Stimulated activated CD4-positive, alpha-beta T cell treated with anti-CD3 and anti-CD28 coated beads, Interleukin-4, amount 100 ng/mL, for 24 hours (primary cell): ENCODE data around the gene RFPL3.
"Not testable (repeated sequence)": the region's sequence is repeated elsewhere in the genome, so short reads cannot be mapped to it uniquely, and the experiment has no call there.

Experiments
- DNase-seq: peaks from one replicate; pipeline ENCODE4 v3.0.0-alpha.2; 2020

The RFPL3 gene

DNA sequence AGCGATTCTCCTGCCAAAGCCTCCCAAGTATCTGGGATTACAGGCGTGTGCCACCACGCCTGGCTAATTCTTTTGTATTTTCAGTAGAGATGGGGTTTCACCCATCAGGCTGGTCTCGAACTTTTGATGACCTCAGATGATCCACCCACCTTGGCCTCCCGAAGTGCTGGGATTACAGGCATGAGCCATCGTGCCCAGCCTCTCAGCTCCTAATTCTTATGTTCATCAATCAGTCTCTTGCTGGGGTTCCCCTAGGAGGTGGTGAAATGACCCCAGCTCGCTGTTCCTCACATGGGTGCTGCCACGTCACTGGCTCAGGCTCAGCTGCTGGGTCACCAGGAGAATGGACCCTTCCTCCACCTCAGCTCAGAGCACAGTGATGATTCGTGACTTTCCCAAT, at the start of gene RFPL3:
Gene RFPL3 (plus strand): TSS at position 301 of the 400 bp plus-strand sequence. CDS start 205 bp downstream, outside the sequence.
- not testable (repeated sequence) for DNase-seq

DNA sequence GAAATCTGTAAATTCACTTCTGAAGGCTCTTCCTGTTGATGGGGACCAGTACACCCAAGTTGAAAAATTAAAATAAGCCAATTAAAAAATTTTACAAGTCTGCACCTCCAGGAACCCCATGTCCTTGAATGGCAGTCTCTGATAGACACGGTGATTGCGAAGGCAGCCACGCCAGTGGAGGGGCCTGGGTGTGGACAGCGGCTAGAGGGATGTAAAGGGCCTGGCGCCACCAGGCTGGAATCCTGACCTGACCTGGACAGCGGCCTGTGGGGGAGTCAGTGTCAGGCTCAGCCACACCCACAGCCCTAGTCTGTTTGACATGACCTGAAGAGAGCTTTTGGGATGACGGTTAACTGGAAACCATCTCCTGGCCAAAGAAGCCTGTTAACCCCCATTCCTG, 49.5 kb upstream of the RFPL3 start:
- DNase-seq: no peak

- no peak for DNase-seq
Measured at GRCh38 chr22:32308934-32309333, 48.7 kb upstream of the RFPL3 start.

DNA sequence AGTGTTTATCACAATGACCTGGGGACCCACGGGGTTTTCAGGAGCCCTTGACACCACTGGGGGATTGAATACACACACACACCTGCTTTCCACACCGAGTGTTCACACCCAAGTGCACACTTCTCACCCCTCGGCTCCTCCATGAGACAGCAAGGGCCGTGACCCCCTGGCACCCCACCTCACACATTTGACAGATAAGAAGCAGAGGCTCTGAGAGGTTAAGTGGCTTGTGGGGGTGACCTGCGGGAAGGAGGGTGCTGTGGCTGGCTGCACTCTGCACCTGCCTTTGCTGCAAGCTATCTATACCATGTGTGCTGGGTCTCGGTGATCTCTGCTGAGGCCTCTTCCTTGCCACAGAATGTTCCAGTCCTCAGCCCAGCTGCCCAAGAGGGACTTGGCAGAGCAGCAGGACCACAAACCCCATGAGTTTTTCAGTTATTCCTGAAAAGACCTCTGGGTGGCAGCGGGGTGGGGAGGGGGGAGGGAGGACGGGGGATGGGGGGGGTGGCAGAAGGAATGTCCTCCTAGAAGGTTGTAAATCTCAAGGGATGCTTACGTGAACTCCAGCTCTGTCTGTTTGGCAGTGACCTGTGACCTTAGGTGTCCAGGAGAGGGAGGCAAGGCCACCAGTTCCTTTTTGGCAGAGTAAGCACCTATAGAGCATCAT, 47.9 kb upstream of the RFPL3 start:
- no peak for DNase-seq

DNA sequence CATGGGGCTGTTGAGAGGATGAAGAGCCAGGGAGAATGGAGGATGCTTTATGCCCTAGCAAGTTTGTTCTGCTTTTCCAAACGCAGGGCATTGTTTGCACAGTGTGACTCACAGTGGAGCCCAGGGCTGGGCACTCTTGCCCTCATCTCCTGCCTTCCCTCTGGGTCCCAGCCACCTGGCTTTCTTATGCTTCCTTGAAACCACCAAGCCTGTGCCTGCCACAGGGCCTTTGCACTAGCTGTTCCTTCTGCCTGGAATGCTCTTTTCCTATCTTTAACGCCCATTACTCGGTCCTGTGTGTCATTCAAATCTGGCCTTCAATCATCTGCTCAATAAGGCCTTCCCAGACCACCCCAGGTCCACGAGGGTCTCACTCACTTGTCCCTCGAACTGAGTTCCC, 46.9 kb upstream of the RFPL3 start:
- no peak for DNase-seq

DNA sequence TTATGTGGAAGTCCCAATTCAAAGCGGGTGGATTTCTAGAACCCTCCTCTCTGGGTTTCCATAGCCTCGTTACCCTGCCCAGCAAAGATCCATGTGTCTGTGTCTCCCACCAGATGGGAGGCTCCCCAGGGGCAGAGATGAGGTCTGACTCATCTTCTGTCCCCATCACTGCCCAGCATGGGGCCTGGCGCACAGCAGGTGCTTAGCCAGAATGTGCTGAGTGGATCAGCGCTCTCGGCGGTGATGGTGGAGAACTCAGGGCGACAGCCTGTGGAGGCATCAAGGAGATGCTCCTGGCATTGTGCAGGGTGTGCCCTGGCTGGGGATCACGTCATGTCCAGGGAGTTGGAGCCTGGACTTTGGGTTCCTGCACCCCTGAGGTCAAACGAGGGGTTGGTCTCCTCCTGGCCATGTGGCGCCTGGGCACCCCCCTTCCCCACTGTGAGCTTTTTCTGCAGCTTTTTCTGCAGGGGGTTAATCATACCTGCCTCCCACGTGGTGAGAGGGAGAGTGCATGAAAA, 46.1 kb upstream of the RFPL3 start:
- no peak for DNase-seq

GRCh38 chr22:32312748-32313147, 44.9 kb upstream of the RFPL3 start:
- no peak for DNase-seq

- DNase-seq: no peak
Measured at GRCh38 chr22:32313532-32313931, 44.1 kb upstream of the RFPL3 start.

DNA sequence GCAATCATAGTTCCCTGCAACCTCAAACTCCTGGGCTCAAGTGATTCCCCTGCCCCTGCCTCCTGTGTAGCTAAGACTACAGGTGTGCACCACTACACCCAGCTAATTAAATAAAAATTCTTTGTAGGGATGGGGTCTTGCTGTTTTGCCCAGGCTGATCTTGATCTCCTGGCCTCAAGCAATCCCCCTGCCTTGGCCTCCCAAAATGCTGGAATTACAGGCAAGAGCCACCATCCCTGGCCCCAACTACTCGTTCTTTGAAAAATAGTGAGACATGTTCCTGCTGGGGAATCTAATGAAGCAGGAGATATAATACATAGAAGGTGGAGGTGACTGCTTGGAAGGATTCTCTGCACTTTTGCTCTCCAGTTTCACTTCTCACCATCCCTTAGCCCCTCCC, 40.1 kb upstream of the RFPL3 start:
- no peak for DNase-seq

- no peak for DNase-seq
Measured at GRCh38 chr22:32318361-32318760, 39.3 kb upstream of the RFPL3 start.

- no peak for DNase-seq
Measured at GRCh38 chr22:32319861-32320406, 37.7 kb upstream of the RFPL3 start.

GRCh38 chr22:32322986-32323385, 34.7 kb upstream of the RFPL3 start:
- no peak for DNase-seq

DNA sequence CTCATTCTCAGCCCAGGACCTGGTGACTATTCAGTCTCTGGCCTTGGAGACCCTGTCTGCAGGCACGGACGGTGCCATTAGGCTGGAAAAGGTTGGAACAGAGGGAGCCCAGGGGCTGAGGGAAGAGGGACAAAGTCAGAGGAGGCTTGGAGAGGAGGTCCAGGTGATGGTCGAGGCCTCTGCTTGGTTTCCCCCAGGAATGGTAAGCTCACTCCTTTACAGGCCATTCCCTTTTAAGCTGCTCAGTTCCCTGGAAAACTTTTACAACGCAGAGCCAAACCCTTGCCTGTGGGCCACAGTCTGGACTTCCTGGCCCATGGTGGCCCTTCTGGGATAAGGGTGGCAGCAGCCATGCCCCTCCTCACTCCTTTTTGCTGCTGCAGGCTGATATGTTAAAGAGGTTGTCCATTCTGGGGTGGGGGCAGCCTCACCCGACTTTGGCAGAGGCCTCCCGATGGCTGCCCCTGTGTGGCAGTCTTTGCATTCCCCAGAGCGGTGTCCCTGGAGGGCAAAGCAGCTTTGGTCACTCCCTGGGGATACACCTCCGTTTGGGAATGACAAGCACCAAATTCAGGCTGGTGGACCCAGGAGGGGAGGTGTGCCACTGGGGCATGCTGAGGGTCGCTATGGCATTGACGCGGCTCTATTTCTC, 34.0 kb upstream of the RFPL3 start:
- no peak for DNase-seq

DNA sequence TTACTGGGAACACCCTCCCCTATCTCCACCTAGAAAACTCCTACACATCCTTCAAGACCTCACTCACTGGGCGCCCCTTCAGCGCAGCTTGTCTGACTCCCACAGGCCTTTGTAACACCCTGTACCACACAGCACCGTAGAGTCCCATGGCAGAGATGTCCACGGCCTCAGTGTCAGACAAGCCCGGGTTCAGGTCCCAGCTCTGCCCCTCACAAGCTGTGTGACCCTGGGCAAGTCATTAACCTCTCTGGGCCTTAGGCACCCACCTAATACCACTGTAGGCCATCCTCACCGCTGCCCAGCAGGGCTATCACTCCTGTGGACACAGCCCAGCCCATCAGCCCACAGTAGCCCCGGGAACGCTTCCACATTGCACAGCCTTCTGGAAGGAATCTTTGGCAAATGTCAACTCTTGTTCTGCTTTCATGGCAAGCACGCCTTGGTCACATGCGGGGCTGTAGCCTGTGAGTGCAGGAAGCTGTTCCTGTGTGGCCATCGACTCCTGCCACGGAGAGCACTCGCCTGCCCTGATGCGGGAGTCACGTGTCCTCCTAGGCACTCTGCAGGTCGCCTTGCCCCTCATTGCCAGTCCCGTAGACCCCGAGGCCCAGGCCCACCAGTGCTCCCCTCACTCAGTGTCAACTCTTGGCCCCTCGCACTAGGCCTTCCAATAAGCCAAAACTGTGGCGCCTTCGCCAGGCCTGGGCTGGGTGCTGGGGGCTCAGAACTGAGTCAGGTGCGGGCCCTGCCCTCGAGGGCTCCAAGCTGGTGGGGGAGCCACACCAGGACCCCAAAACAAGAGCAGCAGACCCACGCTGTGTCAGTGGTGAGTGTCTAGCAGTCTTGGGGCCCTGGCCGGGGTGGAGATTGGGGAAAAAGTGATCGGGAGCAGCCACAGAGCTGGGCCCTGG, 32.9 kb upstream of the RFPL3 start:
- no peak for DNase-seq

- DNase-seq: no peak
Measured at GRCh38 chr22:32325416-32325801, 32.3 kb upstream of the RFPL3 start.

DNA sequence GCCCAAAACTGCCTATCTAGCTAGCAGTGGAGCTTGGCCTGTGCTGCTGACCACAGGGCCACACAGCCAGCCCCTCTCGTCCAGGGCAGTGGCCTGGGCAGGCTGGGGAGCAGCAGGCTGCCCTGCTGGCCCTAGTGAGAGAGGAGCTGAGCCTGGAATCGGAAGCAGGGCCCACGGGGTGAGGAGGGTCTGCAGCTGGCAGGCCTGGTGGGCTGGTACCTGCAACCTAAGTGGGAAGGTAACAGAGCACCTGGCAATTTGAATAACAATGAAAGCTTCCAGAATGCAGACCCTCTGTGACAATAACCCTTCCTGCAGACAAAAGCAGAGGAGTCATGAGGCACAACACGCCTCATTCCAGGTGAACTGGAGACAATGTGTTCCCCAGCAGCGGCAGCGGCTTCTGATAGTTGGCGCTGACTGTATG, 31.8 kb upstream of the RFPL3 start:
- DNase-seq: no peak

DNA sequence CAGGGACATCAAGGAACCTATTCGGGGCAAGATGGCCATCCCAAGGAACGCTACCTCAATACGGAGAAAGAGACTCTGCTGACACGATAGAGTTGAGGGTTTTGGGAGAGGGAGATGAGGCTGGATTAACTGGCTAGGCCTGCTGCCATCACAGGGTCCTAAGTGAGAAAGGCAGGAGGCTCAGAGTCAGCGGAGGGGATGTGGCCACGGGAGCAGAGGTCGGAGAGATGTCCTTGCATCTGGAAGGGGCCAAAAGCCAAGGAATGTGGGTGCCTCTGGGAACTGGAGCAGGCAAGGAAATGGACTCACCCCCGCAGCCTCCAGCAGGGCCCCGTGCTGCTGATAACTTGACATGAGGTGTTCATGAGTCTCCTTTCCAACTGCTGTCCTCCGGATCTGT, 31.0 kb upstream of the RFPL3 start:
- DNase-seq: no peak

DNA sequence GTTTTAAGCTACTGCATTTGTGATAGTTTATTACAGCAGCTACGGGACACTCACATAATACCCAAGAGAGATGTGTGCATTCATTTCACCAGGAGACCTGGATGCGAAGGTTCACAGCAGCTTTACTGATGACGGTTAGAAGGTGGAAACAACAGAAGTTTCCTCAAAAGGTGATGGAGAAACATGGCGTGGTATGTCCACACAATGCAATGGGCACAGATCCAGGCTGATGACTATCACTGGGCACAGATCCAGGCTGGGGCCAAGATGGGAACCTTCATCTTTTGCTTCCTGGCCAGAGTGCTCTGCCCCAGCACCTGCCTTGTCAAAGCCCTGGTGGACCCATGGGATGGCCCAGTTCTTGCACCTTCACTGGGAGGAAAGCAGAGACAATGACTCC, 30.6 kb upstream of the RFPL3 start:
- DNase-seq: no peak

- DNase-seq: no peak
Measured at GRCh38 chr22:32327596-32328171, 30.0 kb upstream of the RFPL3 start.

GRCh38 chr22:32328306-32329201, 29.1 kb upstream of the RFPL3 start:
- DNase-seq: no peak

- DNase-seq: no peak
Measured at GRCh38 chr22:32329202-32329645, 28.4 kb upstream of the RFPL3 start.
